Lower lobe of right lung (tissue), 2 donors: ENCODE results near the gene BATF3. TPM values are rescaled to one million over a fixed set of nuclear protein-coding genes. Genes with fewer than 3 reads are reported as not detected.

Source experiments
- ATAC-seq, 2 donors: fragments of 200-7000 bp; cut with Tn5 transposase; one replicate each; pipeline ENCODE4 v1.9.1; 2020 to 2022; ENCODE audit warnings: mild to moderate bottlenecking in 2 of 2, moderate library complexity in 2 of 2
- DNase-seq: peaks from one replicate; pipeline ENCODE4 v3.0.0-alpha.2; 2020
- H3K27ac ChIP-seq: fragments of 200-600 bp; one replicate; pipeline ENCODE4 v1.8.0; 2022
- H3K27me3 ChIP-seq: fragments of 200-600 bp; one replicate; pipeline ENCODE4 v1.8.0; 2022; ENCODE audit warnings: low read depth
- H3K36me3 ChIP-seq: fragments of 200-600 bp; one replicate; pipeline ENCODE4 v1.8.0; 2022; ENCODE audit warnings: mild to moderate bottlenecking
- H3K4me1 ChIP-seq: fragments of 200-600 bp; one replicate; pipeline ENCODE4 v1.8.0; 2022
- H3K4me3 ChIP-seq: fragments of 200-600 bp; one replicate; pipeline ENCODE4 v1.8.0; 2022; ENCODE audit warnings: mild to moderate bottlenecking
- H3K9me3 ChIP-seq: fragments of 200-600 bp; one replicate; pipeline ENCODE4 v1.8.0; 2022
- intact Hi-C: fragments of 100-400 bp; cut with DNase I; formaldehyde crosslinking; loops from one replicate; pipeline ENCODE4 v1.11.0; 2022
- total RNA-seq: library from RNA; stranded (reverse); fragmentation: NEBNext Ultra II Directional; extraction: Animal tissue kit (Norgen Biotek cat#: 25700); gene quantifications from one replicate; pipeline ENCODE4 v1.2.1, GENCODE V29; 2021
- TF ChIP-seq, protein P1 (sequence below): fragments of 200-600 bp; IDR thresholded peaks from one replicate; pipeline ENCODE4 v1.8.0; 2022; ENCODE audit warnings: antibody characterized with exemption, mild to moderate bottlenecking
- donor health status: DM: no; HTN: yes; CAD: no; lungs with severe emphysema.

Gene BATF3
- total RNA-seq, 1 donor from 2014 or later: 12.8 TPM

DNA sequence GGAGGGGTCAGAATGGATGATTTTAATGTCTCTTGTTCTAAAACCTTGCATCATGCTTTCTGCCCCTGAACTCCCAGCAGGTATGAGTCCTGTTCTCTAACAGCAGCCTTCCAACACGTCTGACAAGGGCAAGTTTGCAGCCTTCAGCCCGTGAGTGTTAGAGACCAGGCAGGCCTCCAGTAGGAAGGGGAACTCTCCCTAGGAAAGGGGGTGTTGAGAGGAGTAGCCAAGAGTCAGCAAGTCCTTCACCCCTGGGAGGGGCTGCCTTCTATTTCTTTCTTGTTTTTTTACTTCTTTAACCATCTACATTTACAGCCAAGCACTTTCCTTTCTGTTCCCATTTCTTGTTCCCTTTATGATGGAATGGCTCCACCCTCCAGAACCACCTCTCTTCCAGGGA is 14.2 kb downstream of the BATF3 start:
- intact Hi-C loops: no loop called here
- no peak overlapping the region for H3K4me3 ChIP-seq
- H3K27ac ChIP-seq: no peak overlapping the region
- no peaks in the 10 kb centered on the region for H3K9me3 ChIP-seq
- no peak for DNase-seq
- no peaks in the 10 kb centered on the region for H3K27me3 ChIP-seq
- H3K36me3 ChIP-seq: no peaks in the 10 kb centered on the region
- peaks cover 19% of the 10 kb centered on the region for H3K4me1 ChIP-seq
- no peak for ATAC-seq
- TF ChIP-seq, protein P1, sequence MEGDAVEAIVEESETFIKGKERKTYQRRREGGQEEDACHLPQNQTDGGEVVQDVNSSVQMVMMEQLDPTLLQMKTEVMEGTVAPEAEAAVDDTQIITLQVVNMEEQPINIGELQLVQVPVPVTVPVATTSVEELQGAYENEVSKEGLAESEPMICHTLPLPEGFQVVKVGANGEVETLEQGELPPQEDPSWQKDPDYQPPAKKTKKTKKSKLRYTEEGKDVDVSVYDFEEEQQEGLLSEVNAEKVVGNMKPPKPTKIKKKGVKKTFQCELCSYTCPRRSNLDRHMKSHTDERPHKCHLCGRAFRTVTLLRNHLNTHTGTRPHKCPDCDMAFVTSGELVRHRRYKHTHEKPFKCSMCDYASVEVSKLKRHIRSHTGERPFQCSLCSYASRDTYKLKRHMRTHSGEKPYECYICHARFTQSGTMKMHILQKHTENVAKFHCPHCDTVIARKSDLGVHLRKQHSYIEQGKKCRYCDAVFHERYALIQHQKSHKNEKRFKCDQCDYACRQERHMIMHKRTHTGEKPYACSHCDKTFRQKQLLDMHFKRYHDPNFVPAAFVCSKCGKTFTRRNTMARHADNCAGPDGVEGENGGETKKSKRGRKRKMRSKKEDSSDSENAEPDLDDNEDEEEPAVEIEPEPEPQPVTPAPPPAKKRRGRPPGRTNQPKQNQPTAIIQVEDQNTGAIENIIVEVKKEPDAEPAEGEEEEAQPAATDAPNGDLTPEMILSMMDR: no peak

DNA sequence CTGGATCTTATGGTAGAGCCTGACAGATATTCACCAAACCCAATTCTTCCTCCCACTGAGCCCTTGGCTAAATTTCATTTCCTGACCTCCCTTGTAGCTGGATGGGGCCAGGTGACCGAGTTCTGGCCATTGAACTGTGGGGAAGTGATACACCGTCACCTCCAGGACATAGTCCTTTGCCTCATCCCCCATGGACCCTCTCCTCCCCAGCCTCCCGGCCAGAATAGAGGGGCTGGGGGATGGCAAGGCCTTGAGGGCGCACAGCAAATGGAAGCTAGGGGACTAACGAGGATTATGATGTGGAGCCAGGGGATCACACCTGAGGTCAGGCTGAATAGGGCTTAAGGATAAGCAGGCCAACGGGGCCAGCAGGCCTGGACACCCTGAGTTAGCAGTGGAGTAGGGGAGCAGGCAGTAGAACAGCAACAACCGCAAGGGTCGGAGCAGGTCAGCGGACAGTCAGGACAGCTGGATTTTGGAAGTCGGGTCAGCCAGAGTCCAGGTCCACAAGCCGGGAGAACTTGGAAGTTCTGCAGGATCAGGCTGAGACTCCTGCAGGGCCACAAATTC is 15.0 kb downstream of the BATF3 start:
- Histone ChIP-seq H3K36me3 (no peaks in the 10 kb centered on the region), H3K27ac (no peak overlapping the region), H3K27me3 (no peaks in the 10 kb centered on the region), H3K4me3 (no peak overlapping the region), H3K9me3 (no peaks in the 10 kb centered on the region), H3K4me1 (peaks cover 19% of the 10 kb centered on the region)
- intact Hi-C loops: no loop called here
- TF ChIP-seq, protein P1: no peak
- DNase-seq (no peak), ATAC-seq (no peak)

DNA sequence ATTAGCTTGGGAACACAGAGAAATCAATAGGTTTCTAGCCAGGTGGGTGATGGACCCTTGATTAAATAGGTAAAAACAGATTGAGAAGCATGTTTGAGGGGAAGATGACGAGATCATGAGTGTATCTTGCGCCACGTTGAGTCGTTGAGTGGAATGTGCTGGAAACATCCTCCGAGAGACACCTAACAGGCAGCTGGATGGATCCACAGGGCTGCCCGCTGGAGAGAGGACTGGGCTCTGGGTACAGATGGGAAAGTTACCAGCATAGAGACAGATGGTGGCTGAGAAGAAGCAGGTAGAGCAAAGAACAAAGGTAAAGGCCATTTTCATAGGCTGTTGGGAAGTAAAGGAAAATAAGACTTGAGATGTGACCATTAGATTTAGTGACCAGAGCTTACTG is 15.6 kb downstream of the BATF3 start:
- intact Hi-C loops: no loop called here
- ATAC-seq (no peak), DNase-seq (no peak)
- TF ChIP-seq, protein P1: no peak
- Histone ChIP-seq H3K27me3 (no peaks in the 10 kb centered on the region), H3K27ac (no peak overlapping the region), H3K36me3 (no peaks in the 10 kb centered on the region), H3K4me1 (peaks cover 19% of the 10 kb centered on the region), H3K4me3 (no peak overlapping the region), H3K9me3 (no peaks in the 10 kb centered on the region)

DNA sequence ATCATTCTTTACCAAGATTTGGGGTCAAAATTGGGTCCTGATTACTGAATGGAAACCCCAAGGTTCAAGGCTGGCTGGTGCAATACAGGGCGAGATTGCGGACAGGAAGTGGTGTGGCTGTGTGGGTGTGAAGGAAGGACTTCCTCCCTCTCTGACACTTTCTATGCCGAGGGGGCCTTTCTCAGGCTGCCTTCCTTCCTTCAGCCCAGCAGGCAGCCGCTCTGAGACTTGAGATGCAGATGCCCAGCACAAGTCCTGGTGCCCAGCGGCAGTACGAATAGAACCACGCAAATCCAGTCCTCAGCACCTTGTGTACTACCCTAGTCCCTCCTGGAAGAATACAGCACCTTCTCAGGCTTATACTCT is 16.3 kb downstream of the BATF3 start:
- intact Hi-C loops: no loop called here
- no peak overlapping the region for H3K4me3 ChIP-seq
- H3K27ac ChIP-seq: no peak overlapping the region
- H3K4me1 ChIP-seq: peaks cover 19% of the 10 kb centered on the region
- H3K36me3 ChIP-seq: no peaks in the 10 kb centered on the region
- TF ChIP-seq, protein P1: no peak
- DNase-seq (peak; percentile 77), ATAC-seq (peak; percentile 82 to 84)
- no peaks in the 10 kb centered on the region for H3K27me3 ChIP-seq
- H3K9me3 ChIP-seq: no peaks in the 10 kb centered on the region

DNA sequence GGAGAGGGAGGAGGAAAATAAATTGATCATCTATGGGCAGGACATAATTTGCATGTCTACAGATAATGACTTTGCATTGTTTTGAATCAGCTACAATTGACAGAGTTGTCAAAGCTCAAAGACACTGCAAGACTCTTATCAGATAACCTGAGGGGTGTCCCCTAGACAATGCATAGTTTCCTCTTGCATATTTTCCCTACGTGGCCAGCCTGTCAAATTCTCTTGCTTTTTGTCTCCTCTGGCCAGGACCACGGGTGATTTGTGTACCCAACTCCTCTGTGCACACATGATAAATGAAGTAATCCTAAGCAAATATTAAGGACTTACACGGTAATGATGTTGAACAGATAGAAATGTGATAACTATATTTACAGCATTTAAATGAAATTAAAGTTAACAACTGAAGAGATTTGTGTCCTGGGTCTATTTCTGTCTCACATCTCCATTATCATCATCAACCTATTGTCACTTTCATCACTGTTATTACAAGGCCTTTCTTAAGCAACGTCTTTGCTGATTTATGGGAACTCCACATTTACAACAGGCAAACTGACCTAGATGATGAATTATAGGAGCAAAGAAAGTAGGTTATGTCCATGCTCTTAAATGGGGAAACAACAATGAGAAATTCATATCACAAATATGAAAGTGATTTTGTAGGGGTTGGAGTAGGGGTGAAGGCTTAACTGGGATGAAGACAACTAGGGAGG is 18.8 kb downstream of the BATF3 start:
- Histone ChIP-seq H3K36me3 (no peaks in the 10 kb centered on the region), H3K4me3 (no peak overlapping the region)
- DNase-seq: no peak

More for the DNA sequence above, 18.8 kb downstream of the BATF3 start:
- Histone ChIP-seq H3K9me3 (no peaks in the 10 kb centered on the region), H3K4me1 (peaks cover 19% of the 10 kb centered on the region), H3K27ac (no peak overlapping the region), H3K27me3 (no peaks in the 10 kb centered on the region)
- TF ChIP-seq, protein P1: no peak
- intact Hi-C loops: no loop called here
- ATAC-seq: no peak
